Bronchial epithelial cell (primary cell): ENCODE results near the gene ENPP6. TPM values are rescaled to one million over a fixed set of nuclear protein-coding genes. Genes with fewer than 3 reads are reported as not detected.

Experiments
- DNase-seq: peaks from one replicate; pipeline ENCODE4 v3.0.0-alpha.2; 2010; ENCODE audit warnings: low read depth
- FAIRE-seq: peaks from 2 replicates; lab custom pipeline; 2011; peaks lifted over from hg19 to GRCh38; lab: Jason Lieb, UNC
- H3K27me3 ChIP-seq: 2 replicates; pipeline ENCODE4 v1.5.1; 2011; ENCODE audit warnings: low read length; ENCODE audit not compliant: control insufficient read depth, insufficient read depth
- H3K36me3 ChIP-seq: 2 replicates; pipeline ENCODE4 v1.5.1; 2011; ENCODE audit warnings: low read length; ENCODE audit not compliant: control insufficient read depth, insufficient read depth
- H3K4me3 ChIP-seq: 2 replicates; pipeline ENCODE4 v1.5.1; 2011; ENCODE audit warnings: mild to moderate bottlenecking, low read depth, low read length, control low read depth
- total RNA-seq: library from RNA; depleted of rRNA; stranded (reverse); fragments of >200 nt; gene quantifications from 2 replicates; pipeline ENCODE4 v1.2.1, GENCODE V29; 2014
- TF ChIP-seq, protein P1 (sequence below): IDR thresholded peaks from 2 replicates; pipeline ENCODE4 v1.5.1; 2011; ENCODE audit warnings: mild to moderate bottlenecking, moderate library complexity, low read length, control low read depth, inconsistent platforms; ENCODE audit not compliant: insufficient read depth, severe bottlenecking

ENPP6 gene
- total RNA-seq, 1 donor from 2014 or later = not detected

DNA sequence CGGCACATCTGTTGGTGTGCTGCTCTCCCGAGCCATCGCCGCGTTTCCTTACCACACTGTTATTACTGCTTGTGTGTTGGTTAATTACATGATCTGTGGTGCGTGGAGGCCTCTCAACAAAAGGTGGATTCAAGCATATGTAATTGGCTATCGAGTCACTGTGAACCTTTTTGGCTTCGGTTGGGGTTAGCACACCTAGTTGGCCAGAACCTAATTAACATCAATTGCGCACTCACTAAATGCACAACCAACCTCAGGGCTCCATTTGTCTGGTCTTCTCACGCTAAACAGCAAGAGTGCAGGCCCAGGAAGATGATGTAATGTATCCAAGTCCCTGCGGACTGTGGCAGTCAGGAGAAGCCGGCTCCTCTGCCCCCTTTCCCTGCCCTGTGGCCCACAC, 17.4 kb downstream of the ENPP6 start:
- Histone ChIP-seq H3K36me3 (no peaks in the 10 kb centered on the region), H3K4me3 (no peak overlapping the region), H3K27me3 (peaks cover 2% of the 10 kb centered on the region)
- DNase-seq (no peak), FAIRE-seq (no peak)
- TF ChIP-seq, protein P1, sequence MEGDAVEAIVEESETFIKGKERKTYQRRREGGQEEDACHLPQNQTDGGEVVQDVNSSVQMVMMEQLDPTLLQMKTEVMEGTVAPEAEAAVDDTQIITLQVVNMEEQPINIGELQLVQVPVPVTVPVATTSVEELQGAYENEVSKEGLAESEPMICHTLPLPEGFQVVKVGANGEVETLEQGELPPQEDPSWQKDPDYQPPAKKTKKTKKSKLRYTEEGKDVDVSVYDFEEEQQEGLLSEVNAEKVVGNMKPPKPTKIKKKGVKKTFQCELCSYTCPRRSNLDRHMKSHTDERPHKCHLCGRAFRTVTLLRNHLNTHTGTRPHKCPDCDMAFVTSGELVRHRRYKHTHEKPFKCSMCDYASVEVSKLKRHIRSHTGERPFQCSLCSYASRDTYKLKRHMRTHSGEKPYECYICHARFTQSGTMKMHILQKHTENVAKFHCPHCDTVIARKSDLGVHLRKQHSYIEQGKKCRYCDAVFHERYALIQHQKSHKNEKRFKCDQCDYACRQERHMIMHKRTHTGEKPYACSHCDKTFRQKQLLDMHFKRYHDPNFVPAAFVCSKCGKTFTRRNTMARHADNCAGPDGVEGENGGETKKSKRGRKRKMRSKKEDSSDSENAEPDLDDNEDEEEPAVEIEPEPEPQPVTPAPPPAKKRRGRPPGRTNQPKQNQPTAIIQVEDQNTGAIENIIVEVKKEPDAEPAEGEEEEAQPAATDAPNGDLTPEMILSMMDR = no peak

DNA sequence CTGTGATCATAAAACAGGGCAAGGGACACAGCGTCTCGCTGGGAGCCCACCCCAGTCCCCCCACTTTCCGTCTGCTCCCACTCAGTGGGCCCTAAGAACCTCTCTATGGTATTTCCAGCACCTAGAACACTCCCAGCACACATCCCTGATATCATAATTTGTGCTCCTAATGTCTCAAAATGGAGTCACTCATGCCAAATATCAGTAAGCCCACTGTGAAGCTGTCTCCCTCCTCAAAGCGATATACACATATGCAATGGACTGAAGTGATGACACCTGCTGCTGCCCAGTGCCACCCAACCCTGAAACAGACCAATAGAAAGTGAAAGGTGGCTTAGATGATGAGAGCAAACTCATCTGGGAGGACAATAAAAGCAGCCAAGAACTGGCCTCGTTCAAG, 17.9 kb downstream of the ENPP6 start:
- TF ChIP-seq, protein P1 = no peak
- H3K36me3 ChIP-seq = no peaks in the 10 kb centered on the region
- FAIRE-seq (no peak), DNase-seq (no peak)
- H3K27me3 ChIP-seq = peaks cover 2% of the 10 kb centered on the region
- H3K4me3 ChIP-seq = no peak overlapping the region

DNA sequence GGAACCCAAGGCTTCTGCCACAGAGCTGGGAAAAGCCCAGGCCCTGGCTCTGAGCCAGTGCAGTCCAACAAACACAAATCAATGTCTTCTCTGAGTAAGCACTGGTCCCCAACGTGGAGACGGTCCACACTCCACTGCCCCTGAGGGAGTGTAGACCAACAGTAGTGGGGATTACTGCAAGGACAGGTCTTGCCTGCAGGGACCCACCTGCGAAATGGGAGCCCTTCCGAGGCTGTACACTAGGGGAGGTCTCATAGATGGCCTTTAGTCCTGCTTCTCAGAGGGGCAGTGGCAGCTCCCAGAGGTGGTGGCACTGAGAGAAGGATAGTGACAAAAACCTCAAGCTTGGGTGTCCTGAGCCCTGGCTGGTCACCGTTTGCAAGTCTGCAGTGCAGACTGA, 19.5 kb downstream of the ENPP6 start:
- H3K27me3 ChIP-seq = peaks cover 2% of the 10 kb centered on the region
- no peaks in the 10 kb centered on the region for H3K36me3 ChIP-seq
- FAIRE-seq (no peak), DNase-seq (no peak)
- TF ChIP-seq, protein P1 = no peak
- no peak overlapping the region for H3K4me3 ChIP-seq

DNA sequence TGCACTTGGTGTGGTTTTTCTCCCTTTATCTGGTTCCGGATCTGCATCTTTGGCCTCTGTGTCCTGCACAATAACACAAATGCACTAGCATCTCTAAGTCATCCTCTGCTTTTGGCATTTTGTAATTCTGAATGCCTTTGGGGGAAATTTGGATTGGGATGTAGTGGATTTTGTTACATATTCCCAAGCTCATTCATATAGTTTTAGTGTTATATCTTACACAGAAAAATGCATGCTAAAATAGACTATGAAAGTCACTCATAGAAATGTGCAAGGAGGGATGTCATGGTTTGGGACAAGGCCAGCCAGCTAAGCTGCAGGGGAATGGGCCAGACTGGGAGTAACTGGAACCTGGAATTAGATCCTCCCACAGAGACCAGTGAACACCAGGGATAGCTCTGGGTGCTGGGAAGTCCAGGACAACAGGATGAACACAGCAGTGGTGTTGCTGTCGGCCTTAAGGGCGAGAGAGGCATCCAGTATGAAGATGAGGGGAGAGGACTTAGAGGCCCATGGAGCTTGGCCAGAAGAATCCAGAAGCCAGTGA, 20.1 kb downstream of the ENPP6 start:
- DNase-seq (no peak), FAIRE-seq (no peak)
- TF ChIP-seq, protein P1 = no peak

DNA sequence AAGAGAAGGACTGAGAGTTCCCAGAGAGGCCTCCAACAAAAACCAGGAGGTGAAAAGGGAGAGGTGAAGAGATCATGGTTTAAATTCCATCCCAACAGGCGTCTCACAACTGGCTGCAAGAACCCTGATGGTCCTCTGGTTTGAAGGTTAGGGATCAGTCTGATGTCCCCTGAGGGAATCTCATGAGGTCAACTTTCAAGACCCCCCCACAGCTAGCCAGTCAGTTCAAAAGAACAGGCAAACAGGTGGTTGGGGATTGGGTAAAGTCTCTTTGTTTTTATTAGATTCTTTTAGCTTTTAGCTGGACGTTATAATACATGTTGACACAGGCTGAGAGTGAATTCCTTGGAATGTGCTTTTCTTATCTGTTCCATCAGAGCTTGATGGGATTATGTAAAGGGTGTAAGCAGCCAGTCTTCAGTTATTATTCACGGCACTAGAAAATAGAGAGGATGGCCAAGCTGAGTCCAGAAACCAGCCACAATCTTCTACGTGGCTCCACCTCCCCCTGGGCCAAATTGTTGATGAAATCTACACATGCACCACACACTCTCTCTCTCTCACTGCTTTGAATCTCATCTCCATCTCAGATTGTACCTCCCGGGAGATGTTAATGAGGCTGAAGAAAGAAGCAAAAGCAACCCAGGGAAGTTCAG, 20.8 kb downstream of the ENPP6 start:
- Histone ChIP-seq H3K36me3 (no peaks in the 10 kb centered on the region), H3K4me3 (no peak overlapping the region), H3K27me3 (peaks cover 2% of the 10 kb centered on the region)
- no peak for FAIRE-seq
- TF ChIP-seq, protein P1 = no peak
- DNase-seq = peak; percentile 15

More for the DNA sequence above, 20.1 kb downstream of the ENPP6 start:
- Histone ChIP-seq H3K4me3 (no peak overlapping the region), H3K36me3 (no peaks in the 10 kb centered on the region), H3K27me3 (peaks cover 2% of the 10 kb centered on the region)
